A204.1 (cell line): Measurements from ENCODE around the gene SLC12A7.
"Not testable (repeated sequence)": the region's sequence is repeated elsewhere in the genome, so short reads cannot be mapped to it uniquely, and the experiment has no call there.

ENCODE experiments used
- FAIRE-seq: peaks from 2 replicates; lab custom pipeline; 2012; peaks lifted over from hg19 to GRCh38; lab: Jason Lieb, UNC

SLC12A7 gene

GRCh38 chr5:1109542-1110306, 2.1 kb downstream of the SLC12A7 start:
- no peak for FAIRE-seq

- FAIRE-seq = no peak
These were observed 3.0 kb downstream of the SLC12A7 start for GRCh38 chr5:1108865-1109174.

GRCh38 chr5:1108023-1108864, 3.6 kb downstream of the SLC12A7 start:
- FAIRE-seq = no peak

GRCh38 chr5:1107167-1108022, 4.5 kb downstream of the SLC12A7 start:
- FAIRE-seq = no peak

- FAIRE-seq = no peak
These were observed 5.3 kb downstream of the SLC12A7 start for GRCh38 chr5:1106385-1107166.

- FAIRE-seq = no peak
These were observed 6.3 kb downstream of the SLC12A7 start for GRCh38 chr5:1105350-1106265.

- FAIRE-seq = no peak
These were observed 7.4 kb downstream of the SLC12A7 start for GRCh38 chr5:1104327-1105006.

GRCh38 chr5:1103505-1104326, 8.1 kb downstream of the SLC12A7 start:
- FAIRE-seq = no peak

- no peak for FAIRE-seq
These were observed 8.8 kb downstream of the SLC12A7 start for GRCh38 chr5:1103093-1103492.

GRCh38 chr5:1101961-1102713, 9.7 kb downstream of the SLC12A7 start:
- FAIRE-seq = no peak

GRCh38 chr5:1100664-1101574, 10.9 kb downstream of the SLC12A7 start:
- no peak for FAIRE-seq

GRCh38 chr5:1099926-1100663, 11.8 kb downstream of the SLC12A7 start:
- FAIRE-seq = no peak

- FAIRE-seq = no peak
These were observed 12.8 kb downstream of the SLC12A7 start for GRCh38 chr5:1098986-1099597.

- not testable (repeated sequence) for FAIRE-seq
These were observed 13.9 kb downstream of the SLC12A7 start for GRCh38 chr5:1097988-1098385.

- no peak for FAIRE-seq
These were observed 14.4 kb downstream of the SLC12A7 start for GRCh38 chr5:1097381-1097987.

GRCh38 chr5:1096838-1097237, 15.0 kb downstream of the SLC12A7 start:
- no peak for FAIRE-seq
